NK-92 (cell line): Measurements from ENCODE around the gene SLMAP.

Source experiments
- DNase-seq: peaks from one replicate; lab custom pipeline; 2025; ENCODE audit not compliant: unreplicated experiment; lab: John Stamatoyannopoulos, UW

The SLMAP gene

DNA sequence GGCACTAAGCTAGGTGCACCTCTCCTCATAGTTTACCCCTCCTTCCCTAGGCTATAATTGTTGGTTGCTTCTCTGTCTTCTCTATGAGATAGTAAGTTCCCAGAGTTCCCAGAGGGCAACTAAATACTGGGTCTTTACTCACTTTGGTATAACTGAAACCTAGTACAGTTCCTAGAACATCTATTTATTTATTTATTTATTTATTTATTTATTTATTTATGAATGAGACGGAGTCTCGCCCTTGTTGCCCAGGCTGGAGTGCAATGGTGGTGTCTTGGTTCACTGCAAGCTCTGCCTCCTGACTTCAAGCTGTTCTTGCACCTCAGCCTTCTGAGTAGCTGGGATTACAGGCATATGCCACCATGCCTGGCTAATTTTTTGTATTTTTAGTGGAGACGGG, 181.0 kb downstream of the SLMAP start:
- no peak for DNase-seq

DNA sequence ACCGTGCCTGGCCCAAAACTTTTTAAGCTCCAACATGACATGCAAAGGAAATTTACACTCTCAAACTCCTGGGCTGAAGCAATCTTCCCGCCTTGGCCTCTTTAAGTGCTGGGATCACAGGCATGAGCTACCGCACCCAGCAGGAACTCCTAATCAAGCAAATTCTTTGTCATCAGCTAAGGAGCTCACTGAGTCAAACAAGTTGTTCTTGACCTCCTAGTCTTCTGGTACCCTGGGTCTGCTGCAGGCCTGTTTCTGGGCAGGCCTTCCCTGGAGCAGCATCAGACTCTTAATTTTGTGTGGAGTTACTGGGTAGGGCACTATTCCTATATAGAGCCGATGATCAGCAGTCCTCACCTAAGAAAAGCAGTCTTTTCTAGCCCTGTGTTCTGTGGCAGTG, 183.7 kb downstream of the SLMAP start:
- DNase-seq: no peak

DNA sequence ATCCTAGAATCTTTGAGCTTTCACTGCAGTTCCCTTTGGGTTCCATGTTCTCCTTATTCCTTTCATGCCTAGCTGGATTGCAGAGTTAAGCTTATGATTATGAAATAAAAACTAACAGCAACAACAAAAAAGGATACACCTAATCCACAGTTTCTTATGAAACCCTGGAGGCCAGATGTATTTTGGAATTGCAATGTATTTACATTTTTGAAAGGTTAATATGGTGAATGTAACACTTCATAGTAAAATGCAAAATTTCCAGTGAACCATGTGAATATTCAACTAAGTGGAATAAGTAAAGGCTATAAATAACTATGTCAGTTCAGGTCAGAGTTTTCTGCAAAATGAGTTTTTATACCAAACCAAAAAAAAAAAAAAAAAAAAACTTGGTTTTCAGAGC, 186.3 kb downstream of the SLMAP start:
- DNase-seq: no peak

DNA sequence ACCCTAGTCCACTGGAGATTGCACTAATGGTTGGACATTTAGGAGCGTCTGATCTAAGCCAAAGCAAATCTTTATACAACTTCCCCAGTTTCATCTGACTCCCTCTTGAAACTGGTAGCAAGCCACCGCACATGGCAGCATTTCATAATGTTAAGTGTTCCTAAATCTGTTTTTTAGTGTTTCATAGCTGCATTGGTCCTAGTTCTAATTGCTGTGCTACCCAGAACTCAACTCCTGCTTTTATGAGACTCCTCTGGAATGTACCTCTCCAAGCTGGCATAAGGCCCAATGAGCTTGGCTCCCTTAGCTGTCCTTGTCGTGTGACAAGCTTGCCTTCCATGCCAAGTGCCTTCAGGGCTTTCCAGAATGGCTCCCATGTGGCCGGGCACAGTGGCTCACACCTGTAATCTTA, 186.8 kb downstream of the SLMAP start:
- DNase-seq: no peak

DNA sequence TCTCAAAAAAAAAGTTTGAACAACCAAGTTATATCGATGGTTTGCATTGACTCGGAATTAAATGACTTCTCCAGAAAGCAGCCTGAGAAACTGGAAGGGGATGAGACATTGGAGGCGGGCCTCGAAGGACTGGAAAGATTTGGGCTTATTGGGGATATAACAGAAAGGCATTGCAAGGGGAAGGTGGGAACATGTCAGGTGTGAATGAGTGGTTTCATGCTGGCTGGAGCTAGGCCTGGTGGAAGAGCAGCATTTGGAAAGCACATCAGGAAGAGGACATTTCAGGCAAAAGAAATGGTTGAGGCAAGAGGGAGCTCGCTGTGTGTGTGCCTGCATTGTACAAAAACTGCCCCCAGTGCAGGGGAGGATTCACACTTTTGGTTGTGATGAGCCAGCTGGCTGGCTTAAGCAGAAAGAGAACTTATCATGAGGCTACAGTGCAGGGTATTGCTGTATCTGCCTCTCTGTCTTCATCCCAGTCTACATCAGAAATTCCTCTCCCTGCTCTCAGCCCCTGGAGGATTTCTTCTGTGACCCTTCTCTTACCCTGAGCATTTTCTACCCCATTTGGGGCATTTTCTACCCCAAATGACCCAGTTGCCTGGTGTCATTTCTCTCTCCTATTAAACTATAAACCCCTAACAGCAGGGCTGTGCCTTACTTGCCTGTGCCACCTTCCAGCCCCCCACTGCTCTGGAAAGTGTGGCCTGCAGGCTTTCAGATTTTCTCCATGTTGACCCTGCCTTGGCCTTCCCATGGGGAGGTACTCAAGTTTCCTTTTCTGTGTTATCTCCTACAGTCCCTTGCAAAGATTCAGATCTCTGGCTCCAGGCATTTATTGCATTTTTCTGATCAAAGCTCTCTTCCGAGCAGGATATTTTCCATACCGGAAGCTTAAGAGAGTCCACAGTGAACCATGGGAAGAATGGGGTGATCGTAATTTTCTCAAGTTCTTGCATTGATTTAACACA, 187.7 kb downstream of the SLMAP start:
- DNase-seq: no peak

DNA sequence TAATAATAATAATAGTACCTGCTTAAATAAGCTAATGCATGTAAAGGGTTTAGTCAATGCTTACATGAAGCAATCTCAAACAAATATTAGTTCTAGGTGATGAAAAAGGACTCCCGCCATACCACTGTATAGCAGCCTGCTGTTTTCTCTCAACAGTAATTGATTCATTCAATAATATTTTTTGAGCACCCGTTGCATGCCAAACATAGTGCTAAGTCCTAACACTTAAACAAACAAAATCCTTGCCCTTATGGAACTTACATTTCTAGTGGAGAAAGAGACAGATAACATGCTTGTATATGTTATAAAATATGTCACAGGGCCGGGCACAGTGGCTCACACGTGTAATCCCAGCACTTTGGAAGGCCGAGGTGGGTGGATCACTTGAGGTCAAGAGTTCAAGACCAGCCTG, 190.9 kb downstream of the SLMAP start:
- DNase-seq: no peak

DNA sequence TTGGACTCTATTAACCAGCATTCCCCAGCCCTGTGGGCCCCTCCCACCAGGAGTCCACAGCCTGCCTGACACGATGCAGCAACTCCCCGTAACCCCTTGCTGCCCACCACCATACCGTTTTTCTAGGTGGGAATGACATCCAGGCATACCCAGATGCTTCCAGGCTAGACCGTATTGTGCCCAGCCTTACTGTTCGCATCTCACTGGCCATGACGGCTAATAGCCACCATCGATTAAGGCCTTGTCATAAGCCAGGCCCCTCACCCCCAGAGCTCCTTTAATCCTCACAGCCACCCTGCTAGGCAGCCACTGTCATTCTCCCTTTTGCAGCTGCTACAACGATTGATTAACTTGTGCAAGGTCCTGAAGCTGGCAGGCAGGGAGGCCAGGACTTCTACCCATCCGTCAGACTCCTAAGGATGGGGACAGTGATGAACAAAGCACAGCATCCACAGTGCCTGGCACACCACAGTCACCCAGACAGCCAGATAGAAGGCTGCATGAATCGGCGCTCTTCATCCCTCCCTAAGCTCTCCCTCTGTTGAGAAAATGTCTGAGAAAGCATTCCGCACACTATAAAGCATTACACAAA, 192.1 kb downstream of the SLMAP start:
- no peak for DNase-seq

DNA sequence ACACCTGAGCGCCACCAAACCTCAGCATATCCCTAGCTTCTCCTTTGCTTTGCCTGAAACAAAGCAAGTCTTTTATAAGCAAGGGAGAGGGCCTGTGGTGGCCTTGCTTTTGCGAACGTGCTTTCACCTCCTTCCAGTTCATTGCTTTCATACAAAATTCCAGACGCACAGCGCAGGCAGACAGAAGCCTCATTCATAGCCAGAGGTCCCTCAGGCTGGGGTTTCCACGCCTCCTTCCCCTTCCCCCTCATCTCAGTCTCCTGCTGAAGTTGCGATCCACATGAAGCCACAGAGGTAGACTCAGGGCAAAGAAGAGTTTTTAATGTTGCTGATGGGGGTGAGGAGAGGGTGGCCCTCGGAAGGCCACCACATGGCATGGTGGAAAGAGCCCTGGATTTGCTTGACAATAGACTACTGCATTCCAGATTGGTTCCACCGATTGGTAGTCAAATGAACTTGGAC, 192.7 kb downstream of the SLMAP start:
- no peak for DNase-seq

DNA sequence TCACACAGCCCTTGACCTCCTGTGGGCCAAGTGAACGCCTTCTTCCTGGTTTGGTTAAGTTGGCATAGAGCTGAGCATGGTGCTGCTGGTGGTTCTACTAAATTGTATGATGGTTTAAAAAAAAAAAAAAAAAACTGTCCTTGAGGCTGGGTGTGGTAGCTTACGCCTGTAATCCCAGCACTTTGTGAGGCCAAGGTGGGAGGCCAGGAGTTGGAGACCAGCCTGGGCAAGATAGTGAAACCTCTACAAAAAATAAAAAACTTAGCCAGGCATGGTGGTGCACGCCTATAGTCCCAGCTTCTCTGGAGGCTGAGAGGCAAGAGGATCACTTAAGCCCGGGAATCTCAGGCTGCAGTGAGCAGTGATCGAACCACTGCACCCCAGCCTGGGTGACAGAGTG, 193.2 kb downstream of the SLMAP start:
- no peak for DNase-seq

DNA sequence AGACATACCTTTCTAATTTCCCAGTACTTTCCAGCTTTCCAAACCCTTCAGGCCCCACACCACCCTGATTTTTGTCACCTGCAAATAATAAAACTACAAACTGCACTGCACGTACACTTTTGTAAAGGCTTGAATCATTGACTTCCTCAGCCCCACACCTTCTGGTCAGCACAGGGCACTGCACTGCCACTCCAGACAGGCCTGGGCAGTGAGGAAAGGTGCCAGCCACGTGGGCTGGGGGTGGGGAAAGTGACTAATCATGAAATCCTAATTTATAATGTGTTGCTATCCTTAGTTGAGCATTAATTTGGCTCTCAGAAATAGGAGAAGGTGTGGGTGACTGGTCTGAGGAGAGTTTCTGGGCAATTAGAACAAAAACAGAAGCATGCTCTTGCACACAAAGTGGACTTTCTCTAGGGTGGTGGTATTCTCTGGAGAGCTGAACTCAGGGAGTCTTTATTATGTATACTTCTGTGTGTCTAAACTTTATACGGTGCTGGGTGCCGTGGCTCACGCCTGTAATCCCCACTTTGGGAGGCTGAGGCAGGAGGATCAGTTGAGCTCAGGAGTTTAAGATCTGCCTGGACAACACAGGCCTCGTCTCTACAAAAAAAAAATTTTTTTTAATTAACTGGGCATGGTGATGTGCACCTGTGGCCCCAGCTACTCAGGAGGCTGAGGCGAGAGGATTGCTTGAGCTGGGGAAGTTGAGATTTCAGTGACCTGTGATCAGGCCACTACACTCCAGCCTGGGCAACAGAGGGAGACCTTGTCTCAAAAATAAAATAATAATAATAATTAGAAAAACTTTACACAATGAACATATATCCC, 193.9 kb downstream of the SLMAP start:
- no peak for DNase-seq

DNA sequence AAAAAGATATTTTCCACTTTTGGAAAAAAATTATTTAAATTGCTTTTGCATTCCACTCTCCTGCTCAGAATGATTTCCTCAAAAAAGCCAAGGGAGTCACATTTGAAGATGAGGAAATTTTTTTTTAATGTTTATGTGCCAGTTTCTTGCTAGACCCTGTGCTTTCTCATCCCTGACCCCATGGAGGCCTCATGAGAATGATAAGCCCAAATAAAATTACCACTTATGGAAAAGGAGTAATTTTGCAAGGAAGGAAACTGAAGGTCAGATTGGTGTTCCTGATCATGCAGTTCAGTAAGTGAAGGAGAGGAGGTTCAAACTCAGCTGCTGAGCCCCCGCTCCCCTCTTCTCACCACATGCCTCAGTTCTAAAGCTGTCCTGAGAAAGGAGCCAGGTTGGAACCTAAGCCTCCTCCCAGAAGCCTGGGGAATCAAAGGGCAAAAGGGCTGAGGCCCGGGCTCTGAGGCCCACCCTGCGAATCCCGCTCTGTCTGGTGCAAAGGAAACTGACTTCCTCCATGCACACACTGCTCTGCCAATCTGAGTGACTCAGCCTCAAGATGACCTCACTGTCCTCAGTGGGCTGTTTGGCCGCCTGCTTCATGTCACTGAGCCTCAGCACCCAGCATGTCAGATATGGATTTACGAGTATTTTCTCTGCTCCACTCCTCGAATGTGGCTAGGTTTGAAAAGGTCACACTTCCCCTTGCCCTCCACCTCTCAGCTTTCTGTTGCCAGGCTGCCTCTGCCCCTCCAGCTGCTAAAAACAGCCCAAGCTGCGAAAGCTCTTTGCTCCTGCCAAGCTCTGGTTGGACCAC, 195.2 kb downstream of the SLMAP start:
- no peak for DNase-seq

DNA sequence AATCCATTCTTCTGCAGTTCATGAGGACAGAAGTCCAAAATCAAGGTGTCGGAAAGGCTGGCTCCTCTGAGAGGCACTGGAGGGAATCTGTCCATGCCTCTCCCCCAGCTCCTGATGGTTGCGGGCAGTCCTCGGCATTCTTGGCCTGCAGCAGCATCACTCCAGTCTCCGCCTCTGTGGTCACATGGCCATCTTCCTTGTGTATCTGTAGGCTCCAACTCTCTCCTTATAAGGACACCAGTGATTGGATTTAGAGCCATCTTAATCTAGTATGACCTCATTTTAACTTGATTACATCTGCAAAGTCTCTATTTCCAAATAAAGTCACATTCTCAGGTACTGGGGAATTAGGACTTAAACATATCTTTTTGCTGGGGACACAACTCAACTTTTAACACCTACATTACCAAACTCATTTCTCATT, 196.1 kb downstream of the SLMAP start:
- DNase-seq: no peak

DNA sequence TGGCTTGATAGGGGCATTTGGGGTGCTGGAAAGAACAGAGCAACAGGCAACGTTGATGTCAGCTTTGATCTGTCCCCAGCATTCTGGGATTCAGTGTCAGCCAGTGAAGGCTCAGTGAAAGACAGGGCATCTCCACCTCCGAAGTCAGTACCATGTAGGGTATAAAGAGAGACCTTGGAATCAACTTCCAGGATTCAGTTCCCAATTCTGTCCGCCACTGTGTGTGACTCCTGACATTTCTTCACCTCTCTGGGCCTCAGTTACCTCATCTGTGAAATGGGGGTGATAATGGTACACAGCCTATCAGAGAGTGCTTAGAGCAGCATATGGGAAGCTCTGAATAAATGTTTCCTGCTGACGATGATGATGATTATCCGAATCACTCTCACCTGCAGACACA, 196.5 kb downstream of the SLMAP start:
- DNase-seq: no peak

DNA sequence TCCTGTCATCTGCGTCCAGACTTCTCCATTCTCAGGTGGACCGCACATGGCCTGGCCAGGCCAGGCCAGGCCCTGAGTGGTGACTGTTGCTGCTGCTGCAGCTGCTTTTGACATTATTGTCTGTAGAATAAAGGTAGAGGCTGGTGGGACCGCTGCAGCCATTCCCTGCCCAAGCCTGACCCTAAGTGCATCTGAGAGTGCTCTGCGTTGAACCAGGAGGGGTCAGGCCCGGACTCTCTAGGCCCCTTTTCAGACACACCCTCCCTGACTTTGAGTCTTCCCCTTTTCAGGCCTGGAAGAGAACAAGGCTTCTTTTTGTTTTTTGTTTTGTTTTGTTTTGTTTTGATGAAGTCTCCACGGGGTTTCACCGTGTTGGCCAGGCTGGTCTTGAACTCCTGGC, 197.5 kb downstream of the SLMAP start:
- DNase-seq: no peak

DNA sequence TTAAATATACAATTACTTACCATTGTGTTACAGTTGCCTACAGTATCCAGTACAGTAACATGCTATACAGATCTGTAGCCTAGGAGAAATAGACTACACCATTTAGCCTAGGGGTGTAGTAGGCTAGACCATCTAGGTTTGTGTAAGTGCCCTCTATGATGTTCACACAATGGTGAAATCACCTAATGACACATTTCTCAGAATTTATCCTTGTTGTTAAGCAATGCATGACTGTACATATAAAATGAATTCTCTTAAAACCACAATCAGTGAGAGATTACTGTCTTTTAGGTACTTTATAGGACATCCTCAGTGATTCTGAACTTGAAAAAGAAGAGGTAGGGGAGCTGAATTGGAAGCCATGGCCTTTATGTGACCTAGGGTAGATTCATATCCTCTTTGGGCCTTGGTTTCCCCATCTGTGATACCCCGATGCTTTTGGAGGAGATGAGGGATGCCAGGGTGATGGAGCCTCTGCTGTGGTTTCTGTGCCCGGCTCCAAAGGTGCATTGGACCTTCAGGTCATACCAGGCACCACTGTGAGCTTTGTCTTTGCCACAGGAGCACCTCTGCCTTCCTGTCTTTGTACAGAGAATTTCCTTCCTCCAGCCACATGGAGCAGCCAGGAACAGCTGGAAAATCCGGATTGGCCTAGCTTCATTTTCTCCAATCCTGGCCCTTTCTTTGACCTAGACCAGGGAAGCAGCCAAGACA, 200.2 kb downstream of the SLMAP start:
- no peak for DNase-seq

DNA sequence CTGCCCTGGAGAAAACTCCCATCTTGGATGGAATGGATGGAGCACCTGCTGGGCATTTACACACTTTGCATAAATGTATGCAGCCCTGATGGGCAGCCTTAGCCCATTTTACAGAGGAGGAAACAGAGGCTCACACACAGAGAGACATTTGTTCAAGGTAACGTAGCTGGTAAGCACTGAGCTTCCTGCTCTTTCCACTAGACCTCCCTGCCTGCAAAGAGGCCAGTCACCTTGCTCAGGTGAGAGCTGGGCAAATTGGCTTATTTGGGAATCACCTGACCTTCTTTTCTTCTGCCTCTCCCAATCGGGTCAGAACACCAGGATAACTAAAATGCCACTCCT, 200.7 kb downstream of the SLMAP start:
- no peak for DNase-seq

DNA sequence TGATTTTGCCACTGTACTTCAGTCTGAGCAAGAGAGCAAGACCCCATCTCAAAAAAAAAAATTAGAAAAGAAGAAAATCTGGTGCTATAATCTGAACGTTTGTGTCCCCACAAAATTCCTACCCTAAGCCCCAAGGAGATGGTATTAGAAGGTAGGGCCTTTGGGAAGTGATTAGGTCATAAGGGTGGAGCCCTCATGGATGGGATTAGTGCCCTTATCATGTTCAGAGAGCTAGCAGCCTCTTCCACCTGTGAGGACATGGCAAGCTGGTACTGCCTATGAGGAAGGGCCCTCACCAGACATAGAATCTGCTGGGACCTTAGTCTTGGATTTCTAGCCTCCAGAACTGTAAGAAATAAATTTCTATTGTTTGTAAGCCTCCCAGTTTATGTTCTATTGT, 201.7 kb downstream of the SLMAP start:
- DNase-seq: no peak

DNA sequence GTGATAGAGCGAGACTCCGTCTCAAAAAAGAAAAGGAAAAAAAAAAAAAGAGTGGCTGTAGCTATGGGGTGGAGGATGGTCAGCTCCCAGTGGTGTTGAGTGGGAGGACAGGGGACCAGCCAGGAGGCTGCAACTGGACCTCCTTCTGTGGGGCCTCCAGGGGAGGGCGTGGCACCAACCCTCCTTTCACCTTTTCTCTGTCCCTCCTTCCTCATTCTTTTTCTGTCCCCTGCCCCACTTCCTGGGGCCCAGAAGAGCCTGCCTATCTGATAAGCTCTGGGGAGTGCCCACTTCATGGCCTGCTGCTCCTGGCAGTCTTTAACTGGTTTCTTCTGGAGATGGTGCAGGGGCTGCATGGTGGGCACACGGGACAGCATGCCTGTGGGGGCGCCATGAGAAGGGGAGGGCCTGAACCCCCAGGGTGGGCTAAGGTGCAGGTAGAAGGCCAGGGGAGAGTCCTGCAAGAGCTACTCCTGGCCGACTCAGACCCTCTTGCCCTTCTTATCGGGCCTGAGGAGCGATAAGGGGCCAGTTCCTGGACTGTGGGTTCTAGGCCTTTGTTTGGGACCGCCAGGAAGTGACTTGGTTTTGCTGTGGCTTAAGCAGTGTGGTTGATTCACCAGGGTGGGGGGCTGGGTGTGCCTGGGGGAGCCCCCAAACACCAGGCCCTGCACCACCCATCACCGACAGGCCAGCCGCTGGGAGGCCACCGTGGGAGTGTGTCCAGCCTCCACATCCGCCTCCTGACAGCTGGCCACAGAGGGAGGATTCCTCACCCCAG, 202.7 kb downstream of the SLMAP start:
- DNase-seq: no peak

DNA sequence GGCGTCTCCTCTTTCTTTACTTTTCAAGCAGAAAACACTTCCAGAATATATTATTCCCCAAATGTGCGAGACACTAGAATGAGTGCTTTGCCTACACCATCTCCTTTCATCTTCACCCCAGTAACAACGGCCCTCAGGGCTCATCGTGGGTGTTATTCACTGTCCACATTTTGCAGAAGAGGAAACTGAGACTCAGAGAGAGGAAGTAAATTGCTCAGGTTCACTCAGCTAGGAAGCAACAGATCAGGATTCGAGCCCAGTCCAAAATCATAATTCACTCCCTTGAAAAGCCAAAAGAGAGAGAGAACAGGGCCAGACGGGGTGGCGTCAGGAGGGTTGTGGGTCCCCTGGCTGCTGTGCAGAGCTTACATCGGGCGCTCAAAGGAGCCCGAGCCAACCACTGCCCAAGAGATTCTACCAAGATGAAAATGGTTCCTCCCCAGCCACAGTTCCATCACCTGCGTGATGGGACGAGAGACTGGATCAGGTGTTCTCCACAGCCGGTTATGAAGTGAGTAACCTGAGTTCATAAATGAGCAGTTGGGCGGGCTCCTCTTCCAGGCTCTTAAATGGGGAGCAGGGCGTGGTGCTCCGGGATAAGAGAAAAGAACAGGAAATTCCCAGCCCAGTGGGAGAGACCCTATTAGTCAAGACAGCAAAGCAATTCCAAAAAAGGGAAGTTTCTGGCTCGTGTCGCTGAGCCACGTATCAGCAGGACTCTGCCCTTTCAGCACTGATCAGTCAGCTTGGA, 203.5 kb downstream of the SLMAP start:
- no peak for DNase-seq
